ENCODE measurements around the gene CALM1. TPM values are rescaled to one million over a fixed set of nuclear protein-coding genes. Genes with fewer than 3 reads are reported as not detected.

The CALM1 gene
- total RNA-seq, 1 donor from 2014 or later: 267 TPM

- DNase-seq (ENCODE audit: low read depth) (no peak), FAIRE-seq (no peak)
- no peak overlapping the region for H3K4me3 ChIP-seq (ENCODE audit: low read depth, low read length)
- TF ChIP-seq CTCF (IDR thresholded peaks at IDR 0.05; ENCODE audit: insufficient read depth, low read length, severe bottlenecking): no peak
- H3K27me3 ChIP-seq (ENCODE audit: control insufficient read depth, insufficient read depth, low read length): no peaks in the 10 kb centered on the region
- no peaks in the 10 kb centered on the region for H3K36me3 ChIP-seq (ENCODE audit: control insufficient read depth, insufficient read depth, low read length)
These were observed 15.6 kb upstream of the CALM1 start for GRCh38 chr14:90381011-90381786.

- FAIRE-seq: no peak
- TF ChIP-seq CTCF (IDR thresholded peaks at IDR 0.05; ENCODE audit: insufficient read depth, low read length, severe bottlenecking): no peak
- no peaks in the 10 kb centered on the region for H3K27me3 ChIP-seq (ENCODE audit: control insufficient read depth, insufficient read depth, low read length)
- H3K4me3 ChIP-seq (ENCODE audit: low read depth, low read length): peak overlapping the region; percentile 64
- peak; percentile 30 for DNase-seq (ENCODE audit: low read depth)
- no peaks in the 10 kb centered on the region for H3K36me3 ChIP-seq (ENCODE audit: control insufficient read depth, insufficient read depth, low read length)
These were observed 14.8 kb upstream of the CALM1 start for GRCh38 chr14:90381999-90382451.

- H3K36me3 ChIP-seq (ENCODE audit: control insufficient read depth, insufficient read depth, low read length): no peaks in the 10 kb centered on the region
- TF ChIP-seq CTCF (IDR thresholded peaks at IDR 0.05; ENCODE audit: insufficient read depth, low read length, severe bottlenecking): no peak
- no peaks in the 10 kb centered on the region for H3K27me3 ChIP-seq (ENCODE audit: control insufficient read depth, insufficient read depth, low read length)
- DNase-seq (ENCODE audit: low read depth) (peak; percentile 68), FAIRE-seq (no peak)
- H3K4me3 ChIP-seq (ENCODE audit: low read depth, low read length): peak overlapping the region; percentile 64
These were observed 14.2 kb upstream of the CALM1 start for GRCh38 chr14:90382491-90383125.

GRCh38 chr14:90383126-90383730 is 13.6 kb upstream of the CALM1 start:
- no peak for FAIRE-seq
- H3K4me3 ChIP-seq (ENCODE audit: low read depth, low read length): peak overlapping the region; percentile 64
- TF ChIP-seq CTCF (IDR thresholded peaks at IDR 0.05; ENCODE audit: insufficient read depth, low read length, severe bottlenecking): peak; percentile 22

GRCh38 chr14:90383731-90384542 is 12.9 kb upstream of the CALM1 start:
- Histone ChIP-seq H3K36me3 (ENCODE audit: control insufficient read depth, insufficient read depth, low read length) (no peaks in the 10 kb centered on the region), H3K27me3 (ENCODE audit: control insufficient read depth, insufficient read depth, low read length) (no peaks in the 10 kb centered on the region), H3K4me3 (ENCODE audit: low read depth, low read length) (peak overlapping the region; percentile 37)
- TF ChIP-seq CTCF (IDR thresholded peaks at IDR 0.05; ENCODE audit: insufficient read depth, low read length, severe bottlenecking): no peak
- FAIRE-seq (no peak), DNase-seq (ENCODE audit: low read depth) (no peak)

More at GRCh38 chr14:90383126-90383730, 13.6 kb upstream of the CALM1 start:
- Histone ChIP-seq H3K36me3 (ENCODE audit: control insufficient read depth, insufficient read depth, low read length) (no peaks in the 10 kb centered on the region), H3K27me3 (ENCODE audit: control insufficient read depth, insufficient read depth, low read length) (no peaks in the 10 kb centered on the region)
- peak; percentile 96 for DNase-seq (ENCODE audit: low read depth)
